GM11168 (cell line): ENCODE results near the gene SMIM1.

Experiments used
- in situ Hi-C: fragments of 300-500 bp; cut with MboI; formaldehyde crosslinking; loops from one replicate; pipeline ENCODE4 v1.12.0; 2022; ENCODE audit warnings: low sequenced_read_pairs; ENCODE audit not compliant: unreplicated experiment

Gene SMIM1

DNA sequence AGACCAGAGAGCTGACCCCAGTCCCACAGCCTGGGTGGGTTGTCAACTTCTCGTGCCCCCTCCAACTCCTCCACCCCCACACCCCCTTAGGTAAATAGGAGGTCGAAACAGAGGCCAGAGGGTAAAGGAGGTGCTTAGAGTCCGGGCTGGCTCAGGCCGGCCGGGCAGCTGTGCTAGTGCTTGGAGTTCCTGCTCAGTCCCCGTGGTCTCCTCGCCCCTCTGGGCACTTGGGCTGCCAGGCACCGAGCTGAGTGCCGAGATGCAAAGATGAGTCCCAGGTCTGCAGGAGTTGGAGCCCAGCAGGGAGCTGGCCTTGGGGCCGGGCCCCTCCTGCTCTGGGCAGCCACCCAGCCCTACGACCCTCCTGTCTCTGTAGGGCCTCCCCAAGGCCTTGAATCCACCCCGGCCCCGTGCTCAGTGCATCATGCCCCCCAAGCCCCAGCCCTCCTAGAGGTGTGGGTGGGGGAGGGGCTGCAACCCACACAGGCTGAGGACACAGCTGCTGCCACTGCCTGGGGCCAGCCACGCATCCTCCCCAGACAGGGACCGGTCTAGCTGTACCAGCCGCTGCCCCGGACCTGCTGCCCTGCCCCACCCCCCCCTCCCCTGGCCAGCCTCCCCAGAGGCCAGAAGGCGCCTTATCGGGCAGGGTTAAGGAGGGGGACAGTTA is 1.9 kb downstream of the SMIM1 start:
- in situ Hi-C loops, result no loop called here

GRCh38 chr1:3774946-3775489 is 2.5 kb downstream of the SMIM1 start:
- in situ Hi-C loops, result no loop called here

GRCh38 chr1:3775490-3776230 is 3.1 kb downstream of the SMIM1 start:
- in situ Hi-C loops, result no loop called here

DNA sequence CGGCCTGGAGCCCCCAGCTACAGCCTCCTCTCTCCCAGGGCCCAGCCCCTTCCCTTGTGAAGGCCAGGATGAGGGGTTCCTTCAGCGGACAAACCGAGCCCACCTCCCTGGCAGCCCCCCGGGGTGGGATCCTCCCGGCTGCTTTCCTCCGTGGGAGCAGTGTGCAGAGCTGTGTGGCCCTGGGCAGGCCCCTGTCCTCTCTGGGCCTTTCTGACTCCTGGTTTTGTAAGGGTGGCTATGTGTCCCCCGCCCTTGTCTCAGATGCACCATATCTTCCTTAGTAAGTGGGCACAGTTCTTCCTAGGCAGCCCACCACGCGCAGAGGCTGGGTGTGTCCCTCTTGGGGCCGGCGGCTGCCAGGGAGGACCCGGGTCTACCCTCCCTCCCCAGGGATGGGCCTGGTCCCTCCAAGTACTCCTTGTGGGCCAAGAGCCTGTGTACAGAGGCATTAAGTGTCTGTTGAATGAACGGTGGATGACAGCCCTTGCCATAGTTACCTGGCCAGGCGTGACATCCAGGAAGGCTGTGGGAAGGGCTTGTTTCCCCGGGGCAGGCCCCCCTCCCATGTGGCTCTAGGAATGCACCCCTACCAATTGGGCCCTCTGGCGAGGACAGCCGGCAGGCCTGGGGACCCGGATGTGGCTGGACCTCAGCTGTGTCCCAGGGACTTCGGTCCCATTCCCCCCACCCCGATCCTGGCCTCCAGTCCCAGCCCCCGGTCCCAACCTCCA is 3.8 kb downstream of the SMIM1 start:
- in situ Hi-C loops, result no loop called here

DNA sequence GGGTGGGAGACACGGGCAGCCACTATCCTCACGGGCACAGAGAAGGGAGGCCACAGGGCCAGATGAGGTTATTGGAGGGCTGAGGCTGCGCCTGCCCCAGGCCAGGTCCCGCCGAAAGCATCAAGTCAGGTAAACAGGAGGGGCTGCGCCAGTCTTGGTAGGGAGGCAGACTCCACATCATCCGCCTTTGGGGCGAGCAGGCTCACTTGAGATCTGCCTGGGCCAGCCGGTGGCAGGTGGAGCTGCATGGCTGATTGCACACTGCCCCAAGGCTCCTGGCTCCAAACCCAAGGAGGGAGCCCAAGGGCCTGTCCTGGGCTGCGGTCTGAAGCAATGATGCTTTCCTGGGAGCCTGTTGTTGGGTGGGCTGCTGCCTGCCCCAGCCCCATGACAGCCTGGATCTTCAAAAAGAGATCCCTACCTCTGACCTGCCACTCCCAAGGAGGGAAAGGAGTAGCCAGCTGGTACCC is 4.6 kb downstream of the SMIM1 start:
- in situ Hi-C loops, result no loop called here

GRCh38 chr1:3777647-3778589 is 5.4 kb downstream of the SMIM1 start:
- in situ Hi-C loops, result no loop called here

DNA sequence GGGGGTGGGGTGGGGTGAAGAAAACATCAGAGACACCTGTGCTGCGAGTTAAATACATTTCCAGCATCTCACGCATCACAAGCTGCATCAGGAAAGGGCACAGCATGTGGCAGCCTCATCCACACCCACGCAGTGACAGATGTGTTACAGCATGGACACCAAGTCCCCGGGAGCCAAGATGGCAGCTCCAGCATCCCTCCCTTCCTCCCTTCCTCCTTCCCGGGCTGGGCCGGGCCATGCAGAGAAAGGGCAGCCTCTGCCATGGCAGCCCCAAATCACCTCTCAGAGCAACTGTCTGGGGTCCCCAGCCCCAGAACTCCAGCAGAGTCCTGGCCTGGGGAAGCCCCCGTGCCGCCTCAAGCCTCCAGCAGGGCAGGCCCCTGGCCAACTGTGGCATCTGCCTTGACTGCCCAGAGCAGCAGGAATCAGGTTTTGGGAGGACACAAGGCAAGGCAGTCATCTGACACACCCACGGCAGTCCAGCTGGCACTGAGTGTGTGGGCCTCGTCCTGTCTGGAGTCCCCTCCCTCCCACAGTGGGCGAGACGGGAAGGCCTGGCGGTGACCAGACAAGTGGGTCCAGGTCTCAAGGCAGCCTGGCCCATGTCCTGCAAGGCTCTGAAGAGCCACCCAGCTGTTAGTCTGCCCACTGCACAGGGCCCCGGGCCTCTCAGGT is 6.2 kb downstream of the SMIM1 start:
- in situ Hi-C loops, result no loop called here

DNA sequence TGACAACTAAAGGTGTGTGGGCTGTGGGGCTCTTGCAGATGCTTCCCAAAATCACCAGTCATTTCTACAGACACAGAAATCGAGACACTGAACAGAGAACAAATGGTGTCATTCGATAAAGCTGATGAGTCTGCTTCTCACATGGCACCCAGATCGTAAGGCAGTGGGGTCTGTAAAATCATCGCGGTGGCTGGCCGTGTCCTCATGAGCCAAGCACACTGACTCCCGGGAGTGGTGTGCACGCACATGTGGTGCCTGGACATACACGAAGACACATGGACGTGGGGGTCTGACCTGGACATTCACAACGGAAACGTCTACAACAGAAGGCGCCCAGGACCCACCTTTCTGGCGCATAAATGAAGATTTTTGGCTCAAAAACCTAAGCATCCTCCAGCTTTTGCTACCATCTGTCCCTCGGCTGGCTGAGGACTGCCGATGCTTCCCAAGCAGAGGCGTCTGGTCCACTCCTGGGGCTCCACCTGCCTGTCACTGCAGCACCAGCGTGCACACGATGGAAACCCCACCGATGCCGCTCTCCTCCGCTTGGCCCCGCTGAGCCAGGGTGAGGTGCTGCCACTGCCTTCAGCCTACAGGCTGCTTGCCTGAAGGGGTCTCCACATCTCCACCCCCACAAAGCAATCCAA is 6.8 kb downstream of the SMIM1 start:
- in situ Hi-C loops, result no loop called here

GRCh38 chr1:3779912-3780416 is 7.4 kb downstream of the SMIM1 start:
- in situ Hi-C loops, result no loop called here

DNA sequence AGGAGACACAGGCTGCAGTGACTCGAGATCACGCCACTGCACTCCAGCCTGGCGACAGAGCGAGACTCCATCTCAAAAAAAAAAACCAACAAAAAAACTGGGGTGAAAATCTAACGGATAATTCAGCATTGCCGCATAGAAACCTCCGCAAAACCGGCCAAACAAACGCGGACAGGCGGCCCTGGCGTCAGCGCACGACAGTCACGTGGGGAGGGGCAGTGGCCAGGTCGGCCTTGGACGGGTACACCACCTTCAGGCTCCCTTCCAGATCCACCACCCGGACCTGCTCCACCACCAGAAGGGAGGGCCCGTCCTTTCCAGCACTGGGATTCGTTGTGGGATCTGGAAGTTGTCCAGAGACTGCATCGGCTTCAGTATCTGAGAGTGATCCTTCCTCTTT is 8.4 kb downstream of the SMIM1 start:
- in situ Hi-C loops, result no loop called here

DNA sequence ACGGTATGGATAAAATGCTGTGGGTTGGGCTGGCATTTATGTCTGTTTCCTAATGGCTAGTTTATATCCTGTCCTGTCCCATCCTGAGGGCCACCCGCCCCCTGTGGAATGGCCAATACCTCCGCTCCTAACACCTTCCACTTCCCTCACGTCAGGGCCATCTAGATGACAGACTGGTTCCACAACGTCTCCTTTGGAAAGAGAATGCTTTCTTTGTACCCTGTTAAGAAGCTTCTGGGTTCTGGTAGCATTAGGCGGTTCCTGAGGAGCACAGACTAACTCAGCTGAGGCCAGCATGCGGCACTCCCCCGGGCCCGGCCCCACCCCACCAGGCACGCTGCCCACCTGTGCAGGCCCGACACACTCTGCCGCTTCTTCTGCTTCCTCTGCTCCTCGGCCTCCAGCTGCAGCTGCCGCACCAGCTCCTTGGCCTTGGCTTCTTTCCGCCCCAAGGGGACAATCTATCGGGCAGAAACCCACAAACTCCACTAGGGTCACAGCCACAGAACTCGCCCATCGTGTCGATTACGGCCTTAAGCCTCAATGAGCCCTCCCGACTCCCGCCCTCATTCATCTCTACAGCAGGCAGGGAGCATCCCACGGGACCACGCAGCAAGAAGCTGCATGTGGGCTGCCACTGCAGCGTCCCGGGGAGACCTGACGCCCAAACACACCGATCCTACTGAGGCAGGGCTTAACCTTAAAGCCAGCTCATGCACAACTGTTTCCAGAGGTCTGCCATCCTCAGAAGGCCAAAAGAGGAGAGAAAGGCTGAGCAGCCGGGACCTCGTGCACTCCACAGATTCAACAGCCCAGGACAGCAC is 11.3 kb downstream of the SMIM1 start:
- in situ Hi-C loops, result no loop called here

GRCh38 chr1:3785045-3785444 is 12.5 kb downstream of the SMIM1 start:
- in situ Hi-C loops, result no loop called here

DNA sequence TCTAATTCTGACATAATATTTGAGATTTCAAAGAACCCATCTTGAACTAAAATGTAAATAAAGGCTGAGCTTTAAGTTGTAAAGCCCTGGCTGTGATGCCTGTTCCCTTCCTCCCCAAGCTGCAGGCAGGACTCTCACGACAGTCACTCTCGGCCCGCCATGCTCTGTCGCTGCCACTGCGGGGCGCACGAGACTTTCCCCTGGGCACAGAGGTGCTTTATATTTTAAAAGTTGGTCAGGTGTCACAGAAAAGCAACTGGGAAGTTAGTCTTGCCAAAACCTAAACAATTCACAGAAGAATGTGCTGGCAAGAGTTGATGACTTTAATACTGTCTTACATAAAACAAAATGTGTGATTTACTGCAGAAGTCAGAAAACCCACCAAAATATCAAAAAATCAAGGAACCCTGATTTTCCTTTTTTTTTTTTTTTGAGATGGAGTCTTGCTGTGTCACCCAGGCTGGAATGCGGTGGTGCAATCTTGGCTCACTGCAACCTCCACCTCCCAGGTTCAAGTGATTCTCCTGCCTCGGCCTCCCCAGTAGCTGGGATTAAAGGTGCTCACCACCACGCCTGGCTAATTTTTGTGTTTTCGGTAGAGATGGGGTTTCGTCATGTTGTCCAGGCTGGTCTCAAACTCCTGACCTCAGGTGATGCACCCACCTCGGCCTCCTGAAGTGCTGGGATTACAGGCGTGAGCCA is 13.1 kb downstream of the SMIM1 start:
- in situ Hi-C loops, result no loop called here

- in situ Hi-C loops, result no loop called here
Measured at GRCh38 chr1:3786468-3787348, 14.2 kb downstream of the SMIM1 start.

DNA sequence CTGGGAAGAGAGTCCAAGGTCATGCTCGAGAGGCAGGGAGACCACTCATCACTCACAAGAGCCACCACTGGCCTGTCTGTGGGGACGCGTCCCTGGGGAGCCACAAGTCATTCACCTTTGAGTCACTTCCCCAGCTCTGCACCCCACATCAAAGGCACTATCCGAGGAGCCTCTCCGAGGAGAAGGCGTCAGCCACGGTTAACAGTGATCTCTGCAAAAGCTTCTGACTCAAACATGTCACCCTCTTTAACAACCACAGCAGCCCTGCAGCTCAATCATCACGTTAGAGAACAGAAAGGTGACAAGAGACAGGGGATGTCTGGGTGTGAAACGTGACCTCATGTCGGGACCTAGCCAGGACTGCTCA is 14.8 kb downstream of the SMIM1 start:
- in situ Hi-C loops, result no loop called here
